Activated CD4-positive, alpha-beta memory T cell treated with anti-CD3 and anti-CD28 coated beads for 36 hours (primary cell): Measurements from ENCODE around the gene KCTD21. TPM values are rescaled to one million over a fixed set of nuclear protein-coding genes. Genes with fewer than 3 reads are reported as not detected.

Experiments used
- CTCF ChIA-PET: fragments of 350-600 bp; sonication (Branson Sonifier 250); formaldehyde crosslinking; loops from one replicate; lab custom pipeline; 2021; ENCODE audit warnings: antibody characterized with exemption, inconsistent platforms; lab: Charles Lee
- POLR2A ChIA-PET: fragments of 350-600 bp; sonication (Branson Sonifier 250); formaldehyde crosslinking; loops from one replicate; lab custom pipeline; 2021; ENCODE audit warnings: antibody characterized with exemption; lab: Charles Lee
- DNase-seq: peaks from one replicate; pipeline ENCODE4 v3.0.0-alpha.2; 2020
- H3K27ac Mint-ChIP-seq: one replicate; pipeline ENCODE4 v1.8.0; 2021; ENCODE audit warnings: mixed read lengths
- H3K27me3 Mint-ChIP-seq: one replicate; pipeline ENCODE4 v1.8.0; 2021; ENCODE audit warnings: mixed read lengths
- H3K36me3 Mint-ChIP-seq: one replicate; pipeline ENCODE4 v1.8.0; 2021; ENCODE audit warnings: mixed read lengths
- H3K4me1 Mint-ChIP-seq: one replicate; pipeline ENCODE4 v1.8.0; 2021; ENCODE audit warnings: low read depth, mixed read lengths
- H3K4me3 Mint-ChIP-seq: one replicate; pipeline ENCODE4 v1.8.0; 2021; ENCODE audit warnings: mild to moderate bottlenecking, mixed read lengths
- H3K9me3 Mint-ChIP-seq: one replicate; pipeline ENCODE4 v1.8.0; 2021; ENCODE audit warnings: mixed read lengths
- intact Hi-C: fragments of 100-400 bp; cut with micrococcal nuclease; formaldehyde crosslinking; loops from one replicate; pipeline ENCODE4 v1.15.1; 2023
- total RNA-seq, 2 experiments: library from RNA; stranded (reverse); gene quantifications; one replicate each; pipeline ENCODE4 v1.2.3, GENCODE V29; 2021

KCTD21 gene
- total RNA-seq, 2 experiments from 2014 or later, result 7.9 to 8.8 TPM

DNA sequence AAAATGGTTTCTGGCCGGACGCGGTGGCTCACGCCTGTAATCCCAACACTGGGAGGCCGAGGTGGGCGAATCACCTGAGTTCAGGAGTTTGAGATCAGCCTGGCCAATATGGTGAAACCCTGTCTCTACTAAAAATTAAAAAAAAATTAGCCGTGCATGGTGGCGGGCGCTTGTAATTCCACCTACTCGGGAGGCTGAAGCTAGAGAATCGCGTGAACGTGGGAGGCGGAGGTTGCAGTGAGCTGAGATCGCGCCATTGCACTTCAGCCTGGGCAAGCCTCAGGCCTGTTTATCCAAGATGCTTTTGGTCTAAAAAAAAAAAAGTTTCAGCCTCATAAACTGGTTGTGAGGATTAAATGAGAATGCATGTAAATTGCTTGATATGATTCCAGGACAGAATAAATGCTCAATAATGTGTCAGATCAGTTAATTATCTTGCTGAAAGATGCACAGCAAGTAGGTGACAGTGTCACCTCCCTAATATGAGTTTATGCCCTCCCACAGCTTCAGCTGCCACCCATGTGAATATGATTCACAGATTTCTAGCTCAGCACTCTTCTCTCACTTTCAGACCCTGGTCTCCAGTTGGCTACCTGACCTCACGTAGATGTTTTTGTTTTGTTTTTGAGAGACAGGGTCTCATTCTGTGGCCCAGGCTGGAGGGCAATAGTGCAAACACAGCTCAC lies 47.9 kb downstream of the KCTD21 start:
- Mint-ChIP-seq H3K4me3 (peak overlapping the region; percentile 72), H3K4me1 (peaks cover 34% of the 10 kb centered on the region), H3K27ac (peak overlapping the region; percentile 21), H3K27me3 (no peaks in the 10 kb centered on the region), H3K36me3 (peaks cover 27% of the 10 kb centered on the region), H3K9me3 (no peaks in the 10 kb centered on the region)
- ChIA-PET CTCF (interaction anchor here (0.5 to 2.4 kb wide), 3 partner anchors 9 to 1280 kb away, joined by 3 to 14 read pairs (median 3); partner anchors contain the start of gene ACER3), POLR2A (interaction anchor here (1.9 to 2.1 kb wide), 3 partner anchors 47 to 146 kb away, joined by 8 to 16 read pairs (median 11); partner anchors contain the start of genes INTS4, KCTD21 and USP35)
- intact Hi-C loops, result no loop called here
- DNase-seq, result peak; percentile 41

DNA sequence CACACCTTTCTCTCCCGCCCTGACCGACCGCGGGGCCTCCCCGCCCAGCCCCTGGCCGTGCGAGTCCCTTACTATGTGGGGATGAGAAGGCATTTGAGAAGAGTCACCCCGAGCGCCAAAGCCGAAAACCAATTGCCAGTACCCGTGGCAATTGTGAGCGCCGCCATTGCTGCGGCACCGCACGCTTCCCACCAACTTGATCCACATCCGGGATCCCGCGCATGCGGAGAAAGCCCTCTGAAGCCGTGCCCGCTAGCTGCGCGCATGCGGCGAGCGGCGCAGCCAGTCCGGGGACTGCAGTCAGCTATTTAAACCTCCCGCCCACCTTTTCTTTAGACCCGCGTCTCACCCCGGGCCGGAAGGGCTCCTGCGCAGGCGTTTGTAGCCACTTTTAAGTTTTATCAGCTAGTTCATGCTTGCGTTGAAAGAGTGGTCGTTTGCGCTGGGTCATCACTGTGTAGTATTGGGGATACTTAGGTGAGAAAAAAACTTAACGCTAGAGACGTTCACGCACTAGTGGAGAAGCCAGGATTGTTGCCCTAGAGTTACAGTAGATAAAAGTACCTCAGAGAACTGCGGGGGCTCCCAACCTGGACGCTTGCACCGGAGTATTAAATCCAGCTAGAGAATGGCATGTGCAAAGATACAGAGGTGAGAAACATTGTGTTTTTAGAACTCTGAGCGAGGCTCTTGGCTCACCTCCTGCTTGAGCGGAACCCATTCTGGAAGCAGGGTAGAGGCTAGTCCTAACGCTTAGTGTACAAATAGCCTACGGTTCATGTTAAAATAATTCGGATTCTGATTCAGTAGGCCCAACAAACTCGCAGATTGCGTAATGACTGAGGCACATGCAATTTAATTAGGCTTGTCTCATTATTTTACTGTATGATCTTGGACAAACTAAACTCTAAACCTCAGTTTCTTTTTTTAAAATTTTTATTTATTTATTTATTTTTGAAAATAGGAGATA lies 48.7 kb downstream of the KCTD21 start, which contains the start of gene ALG8:
ALG8 (minus strand) TSS at position 205 of the 970 bp plus-strand sequence; CDS start at position 167, 38 bp downstream.
- Mint-ChIP-seq H3K4me3 (peak within 1 kb of the TSS; percentile 81), H3K4me1 (peaks cover 34% of the 10 kb centered on the region), H3K27me3 (no peaks in the 10 kb centered on the region), H3K9me3 (no peaks in the 10 kb centered on the region), H3K36me3 (peaks cover 28% of the 10 kb centered on the region), H3K27ac (peak within 1 kb of the TSS; percentile 93)
- ChIA-PET POLR2A (interaction anchor here (0.8 to 2.1 kb wide), 6 partner anchors 9 to 145 kb away, joined by 3 to 16 read pairs (median 6); partner anchors contain the start of genes INTS4, KCTD21, NDUFC2 and USP35), CTCF (interaction anchor here (1.0 to 2.4 kb wide), 10 partner anchors 8 to 435 kb away, joined by 3 to 14 read pairs (median 4); partner anchors contain the start of genes GAB2, INTS4, KCTD21 and NARS2)
- peak; percentile 98 for DNase-seq
- intact Hi-C loops, result loop anchor here (1.0 to 5.0 kb wide), 7 partner anchors 49 to 433 kb away; partner anchors contain the start of genes GAB2, INTS4, KCTD21 and NARS2

DNA sequence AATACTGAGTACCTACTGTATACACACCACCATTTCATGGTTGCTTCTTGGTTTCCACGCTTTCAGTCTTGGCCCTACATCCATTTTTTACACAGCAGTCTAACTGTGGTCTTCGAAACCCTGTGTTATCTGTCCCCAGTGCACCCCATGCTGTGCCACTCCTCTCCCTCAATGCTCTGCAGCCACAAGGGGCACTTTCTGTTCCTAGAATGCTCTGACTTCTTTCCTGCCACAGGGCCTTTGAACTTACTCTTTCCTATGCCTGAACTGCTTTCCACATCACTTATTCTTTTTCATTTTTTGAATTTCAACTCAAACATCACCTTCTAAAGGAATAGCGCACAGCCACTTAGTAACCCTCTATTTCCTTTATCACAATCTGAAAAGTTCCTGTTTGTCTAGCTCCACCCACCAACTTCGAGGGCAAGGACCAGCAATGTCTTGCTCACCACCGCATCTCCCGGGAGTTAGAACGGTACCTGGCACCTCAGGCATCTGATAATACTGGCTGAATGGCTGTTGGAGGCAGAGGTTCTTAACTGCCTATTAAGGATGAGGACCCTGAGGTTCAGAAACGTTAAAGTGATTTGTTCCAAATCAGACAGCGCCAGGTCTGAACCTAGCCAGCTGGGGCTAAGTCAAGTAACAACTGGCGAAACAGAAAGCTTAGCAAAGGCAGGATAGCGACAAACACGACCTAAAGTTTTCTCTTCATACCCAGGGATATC lies 49.6 kb downstream of the KCTD21 start:
- ChIA-PET CTCF (interaction anchor here (1.0 to 2.4 kb wide), 9 partner anchors 49 to 436 kb away, joined by 3 to 14 read pairs (median 4); partner anchors contain the start of genes GAB2, INTS4, KCTD21 and NARS2), POLR2A (interaction anchor here (0.8 to 2.1 kb wide), 6 partner anchors 9 to 144 kb away, joined by 3 to 16 read pairs (median 6); partner anchors contain the start of genes INTS4, KCTD21, NDUFC2 and USP35)
- Mint-ChIP-seq H3K4me1 (peaks cover 34% of the 10 kb centered on the region), H3K9me3 (no peaks in the 10 kb centered on the region), H3K36me3 (peaks cover 30% of the 10 kb centered on the region), H3K4me3 (peak overlapping the region; percentile 81), H3K27me3 (no peaks in the 10 kb centered on the region), H3K27ac (peak overlapping the region; percentile 93)
- peak; percentile 60 for DNase-seq
- intact Hi-C loops, result loop anchor here (1.0 to 5.0 kb wide), 7 partner anchors 49 to 433 kb away; partner anchors contain the start of genes GAB2, INTS4, KCTD21 and NARS2

DNA sequence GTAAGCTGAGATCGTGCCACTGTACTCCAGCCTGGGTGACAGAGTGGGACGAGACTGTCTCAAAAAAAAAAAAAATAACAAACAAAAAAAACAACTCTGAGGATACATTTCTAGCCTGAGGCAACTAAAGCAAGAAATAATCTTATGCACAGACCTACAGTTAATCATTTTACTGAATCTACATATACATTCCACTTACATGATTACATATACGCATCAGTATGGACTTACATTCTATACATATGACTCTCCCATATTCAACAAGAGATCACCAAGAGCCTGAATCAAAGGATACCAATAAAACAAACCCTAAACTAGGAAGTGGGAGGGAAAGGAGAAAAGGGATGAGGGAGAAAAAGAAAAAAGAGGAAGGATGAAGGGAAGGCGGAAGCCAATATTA lies 50.1 kb downstream of the KCTD21 start:
- H3K4me3 Mint-ChIP-seq, result peak overlapping the region; percentile 81
- H3K9me3 Mint-ChIP-seq, result no peaks in the 10 kb centered on the region
- ChIA-PET CTCF (interaction anchor here (1.5 to 2.4 kb wide), 3 partner anchors 93 to 426 kb away, joined by 4 to 14 read pairs (median 4); partner anchors contain the start of gene INTS4), POLR2A (interaction anchor here (0.8 to 2.1 kb wide), 4 partner anchors 8 to 143 kb away, joined by 3 to 16 read pairs (median 10); partner anchors contain the start of genes INTS4, KCTD21 and USP35)
- no peaks in the 10 kb centered on the region for H3K27me3 Mint-ChIP-seq
- peak overlapping the region; percentile 93 for H3K27ac Mint-ChIP-seq
- DNase-seq, result no peak
- H3K36me3 Mint-ChIP-seq, result peaks cover 31% of the 10 kb centered on the region
- peaks cover 34% of the 10 kb centered on the region for H3K4me1 Mint-ChIP-seq
- intact Hi-C loops, result loop anchor here (2.0 to 5.0 kb wide), 5 partner anchors 59 to 434 kb away; partner anchors contain the start of genes GAB2, NARS2 and NDUFC2

DNA sequence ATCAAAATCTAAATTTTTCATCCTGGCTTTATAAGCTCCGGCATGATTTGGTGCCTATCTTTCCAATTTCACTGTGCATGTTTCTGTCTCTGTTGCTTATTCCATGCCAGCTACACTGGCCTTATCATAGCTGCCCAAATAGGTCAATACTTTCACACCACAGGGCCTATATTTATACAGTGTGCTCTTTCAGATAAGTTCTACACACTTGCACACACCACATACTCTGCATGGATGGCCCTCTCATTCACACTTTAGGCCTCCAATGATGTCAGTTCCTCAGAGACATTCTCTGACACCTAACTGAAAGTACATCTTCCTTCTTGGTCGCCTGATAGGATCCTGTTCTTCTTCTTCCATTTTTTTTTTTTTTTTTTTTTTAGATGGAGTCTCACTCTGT lies 56.0 kb downstream of the KCTD21 start:
- no peak for DNase-seq
- ChIA-PET CTCF (interaction anchor here (0.8 kb wide), 1 partner anchor 8 kb away, joined by 3 read pairs; no protein-coding TSS in a partner anchor), POLR2A (no interaction called here)
- H3K4me1 Mint-ChIP-seq, result peaks cover 17% of the 10 kb centered on the region
- H3K4me3 Mint-ChIP-seq, result no peak overlapping the region
- H3K36me3 Mint-ChIP-seq, result peaks cover 18% of the 10 kb centered on the region
- H3K9me3 Mint-ChIP-seq, result no peaks in the 10 kb centered on the region
- H3K27me3 Mint-ChIP-seq, result no peaks in the 10 kb centered on the region
- H3K27ac Mint-ChIP-seq, result no peak overlapping the region
- intact Hi-C loops, result no loop called here

DNA sequence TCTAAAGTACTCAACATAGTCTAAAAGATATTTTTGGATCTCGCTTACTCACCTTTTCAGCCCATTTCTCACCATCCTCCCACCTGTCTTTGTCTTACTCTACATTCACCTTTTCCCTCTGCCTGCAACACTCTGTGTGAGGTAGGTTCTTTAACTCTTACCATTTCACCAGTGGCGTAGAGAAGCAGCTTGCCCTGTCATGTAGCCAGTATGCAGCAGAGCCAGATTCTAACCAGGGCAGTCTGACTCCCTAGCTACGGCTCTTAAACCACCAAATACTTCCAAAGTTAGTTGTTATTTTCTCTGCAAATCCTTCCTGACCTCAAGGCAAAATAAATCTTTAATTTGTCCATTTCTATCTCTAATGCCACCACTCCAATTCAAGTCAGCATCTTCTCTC lies 56.5 kb downstream of the KCTD21 start:
- CTCF ChIA-PET, result interaction anchor here (0.8 kb wide), 1 partner anchor 8 kb away, joined by 3 read pairs; no protein-coding TSS in a partner anchor
- intact Hi-C loops, result no loop called here
- POLR2A ChIA-PET, result no interaction called here
- Mint-ChIP-seq H3K27me3 (no peaks in the 10 kb centered on the region), H3K4me3 (no peak overlapping the region), H3K36me3 (peaks cover 13% of the 10 kb centered on the region), H3K27ac (no peak overlapping the region), H3K4me1 (peaks cover 12% of the 10 kb centered on the region), H3K9me3 (no peaks in the 10 kb centered on the region)
- no peak for DNase-seq

DNA sequence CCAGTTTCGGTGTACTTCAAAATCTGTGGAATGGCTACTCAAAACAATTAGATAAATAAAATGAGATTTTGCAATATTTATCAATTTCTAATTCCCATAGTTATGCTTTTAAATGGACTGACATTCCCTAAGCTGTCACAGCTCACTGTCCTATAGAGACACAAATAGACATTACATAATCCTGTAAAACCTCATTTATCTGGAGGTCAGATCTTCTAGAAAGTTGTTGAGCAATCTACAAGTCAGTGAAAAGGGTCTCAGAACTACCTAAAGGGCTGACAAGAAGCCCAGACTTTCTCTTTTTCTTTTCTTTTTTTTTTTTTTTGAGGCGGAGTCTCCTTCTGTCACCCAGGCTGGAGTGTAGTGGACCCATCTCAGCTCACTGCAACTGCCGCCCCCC lies 61.0 kb downstream of the KCTD21 start:
- peaks cover 4% of the 10 kb centered on the region for H3K36me3 Mint-ChIP-seq
- H3K9me3 Mint-ChIP-seq, result no peaks in the 10 kb centered on the region
- DNase-seq, result no peak
- H3K27me3 Mint-ChIP-seq, result no peaks in the 10 kb centered on the region
- intact Hi-C loops, result no loop called here
- H3K4me3 Mint-ChIP-seq, result no peak overlapping the region
- H3K27ac Mint-ChIP-seq, result no peak overlapping the region
- peaks cover 9% of the 10 kb centered on the region for H3K4me1 Mint-ChIP-seq
- CTCF ChIA-PET, result no interaction called here
- POLR2A ChIA-PET, result no interaction called here

Other genes with a start within 250 kb of the KCTD21 start
- gene INTS4, start 194.0 kb downstream of the KCTD21 start, total RNA-seq, result 10 to 100 TPM; 53.5 to 55.3 TPM
- gene KCTD14, start 165.3 kb downstream of the KCTD21 start, total RNA-seq, result under 1 TPM in 1 of 2 experiments, not detected in 1; 0.17 TPM
- not detected for gene THRSP, start 124.8 kb downstream of the KCTD21 start, total RNA-seq
- gene NDUFC2, start 108.8 kb downstream of the KCTD21 start, total RNA-seq, result 100 to 1,000 TPM; 209 to 230 TPM
- gene ALG8, start 49.0 kb downstream of the KCTD21 start, total RNA-seq, result 10 to 100 TPM; 45.8 to 45.9 TPM
- 1 to 10 TPM; 9.3 to 9.6 TPM for gene USP35, start 293 bp upstream of the KCTD21 start, total RNA-seq
- 10 to 100 TPM in 1 of 2 experiments, 1 to 10 TPM in 1; 8.9 to 11.1 TPM for gene GAB2, start 229.2 kb upstream of the KCTD21 start, total RNA-seq